Measurements from ENCODE around the gene PALM.

PALM gene

DNA sequence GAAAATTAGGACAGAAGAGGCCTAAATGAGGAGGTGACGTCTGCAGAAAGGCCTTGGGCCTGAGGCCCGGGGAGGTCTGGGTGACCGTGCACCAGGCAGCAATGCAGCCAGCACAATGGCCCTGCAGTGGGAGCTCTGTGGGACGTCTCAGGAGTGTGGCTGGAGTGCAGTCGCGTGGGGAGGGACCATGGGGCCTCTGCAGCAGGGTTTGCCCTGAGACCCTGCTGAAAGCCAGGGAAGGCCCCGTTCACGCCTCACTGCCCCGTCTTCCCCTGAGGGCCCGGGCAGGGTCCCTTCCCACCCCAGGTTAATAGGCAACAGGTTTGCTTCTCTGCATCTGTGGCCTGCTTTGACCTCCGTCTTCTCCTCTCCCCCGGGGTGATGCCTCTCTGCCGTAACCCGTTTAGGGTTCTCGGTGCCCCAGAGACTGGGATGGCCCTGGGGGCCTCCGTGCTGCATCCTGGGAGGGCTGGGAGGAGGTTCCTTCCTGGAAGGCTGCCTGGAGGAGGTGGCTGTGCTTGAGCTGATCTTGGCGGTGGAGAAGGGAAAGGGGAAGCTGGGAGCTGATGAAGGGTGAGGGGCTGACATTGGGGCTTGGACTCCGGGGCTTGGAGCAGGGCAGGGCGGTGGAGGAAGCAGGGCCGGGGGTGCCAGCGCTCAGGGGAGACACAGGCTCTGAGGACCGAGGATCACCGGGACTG lies 9.7 kb downstream of the PALM start:
- Histone ChIP-seq H3K4me3 (ENCODE audit: low read length) (no peak overlapping the region), H3K9ac (ENCODE audit: low read depth, low read length) (no peak overlapping the region), H3K36me3 (ENCODE audit: insufficient read depth, low read depth, low read length) (no peaks in the 10 kb centered on the region), H3K9me3 (ENCODE audit: insufficient read depth, low read depth, low read length) (no peaks in the 10 kb centered on the region), H3K4me1 (ENCODE audit: insufficient read depth, low read length) (no peaks in the 10 kb centered on the region; the same call in 1 of the 2 replicates), H3K27ac (ENCODE audit: low read length) (no peak overlapping the region), H3K27me3 (ENCODE audit: insufficient read depth, low read length) (no peaks in the 10 kb centered on the region)

DNA sequence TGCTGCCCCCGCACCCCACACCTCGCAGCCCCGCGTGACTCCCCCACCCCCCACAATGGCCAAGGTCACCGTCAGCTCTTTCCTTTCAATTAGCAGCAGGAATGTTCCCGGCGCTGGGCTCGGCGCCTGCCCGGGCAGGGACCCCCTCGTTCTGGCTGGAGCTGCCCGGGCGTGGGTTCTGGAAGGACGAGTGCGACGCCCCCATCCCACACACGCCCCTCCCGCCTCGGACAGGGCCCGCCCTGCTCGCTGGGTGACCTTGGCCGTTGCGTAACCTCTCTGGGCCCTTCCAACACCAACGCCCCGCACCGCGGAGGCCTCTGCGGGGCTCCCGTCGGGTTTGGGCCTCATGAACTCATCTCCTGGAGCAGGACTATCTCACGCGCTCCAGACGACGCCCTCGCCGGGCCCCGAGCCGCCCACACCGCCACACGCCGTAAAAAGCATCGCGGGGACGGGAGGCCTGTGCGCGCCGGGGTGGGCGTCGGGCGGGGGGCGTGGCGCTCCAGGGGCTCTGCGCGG lies 10.3 kb downstream of the PALM start:
- Histone ChIP-seq H3K9ac (ENCODE audit: low read depth, low read length) (no peak overlapping the region), H3K4me1 (ENCODE audit: insufficient read depth, low read length) (no peaks in the 10 kb centered on the region; the same call in 1 of the 2 replicates), H3K4me3 (ENCODE audit: low read length) (no peak overlapping the region), H3K27ac (ENCODE audit: low read length) (no peak overlapping the region), H3K27me3 (ENCODE audit: insufficient read depth, low read length) (no peaks in the 10 kb centered on the region), H3K9me3 (ENCODE audit: insufficient read depth, low read depth, low read length) (no peaks in the 10 kb centered on the region), H3K36me3 (ENCODE audit: insufficient read depth, low read depth, low read length) (no peaks in the 10 kb centered on the region)

DNA sequence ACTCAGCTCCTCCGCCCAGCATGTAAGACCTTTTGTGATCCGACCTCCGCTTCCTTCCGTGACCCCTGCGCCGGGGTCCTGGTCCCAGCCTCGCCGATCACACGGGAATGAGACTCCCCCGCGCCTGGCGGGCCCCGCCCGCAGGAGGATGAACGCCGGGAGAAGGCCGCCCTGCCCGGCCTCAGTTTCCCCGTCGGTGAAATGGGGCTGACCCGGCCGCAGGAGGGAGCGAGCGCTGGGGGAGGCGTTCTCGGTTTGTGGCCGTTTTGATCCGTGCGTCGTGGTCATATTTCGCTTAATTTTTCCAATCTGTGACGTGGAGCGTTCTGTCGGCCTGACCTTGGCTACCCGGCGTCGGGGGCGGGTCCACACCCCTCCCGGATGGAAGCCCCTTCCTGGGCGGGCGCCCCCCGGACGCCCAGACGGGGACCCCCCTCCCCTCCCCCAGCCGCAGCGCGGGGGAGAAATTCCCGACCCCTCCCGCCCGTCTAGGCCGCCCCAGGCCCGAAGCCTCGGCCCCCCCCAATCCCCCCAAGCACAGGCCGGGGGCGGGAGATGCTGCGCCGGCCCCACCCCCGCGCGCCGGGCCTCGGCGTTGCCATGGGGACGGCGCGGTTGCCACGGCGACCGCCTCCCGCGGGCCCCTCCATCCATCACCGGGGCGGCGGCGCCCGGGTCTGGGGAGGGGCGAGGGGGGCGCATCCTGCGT lies 11.1 kb downstream of the PALM start:
- H3K9me3 ChIP-seq (ENCODE audit: insufficient read depth, low read depth, low read length) = no peaks in the 10 kb centered on the region
- no peaks in the 10 kb centered on the region for H3K27me3 ChIP-seq (ENCODE audit: insufficient read depth, low read length)
- H3K4me1 ChIP-seq (ENCODE audit: insufficient read depth, low read length) = no peaks in the 10 kb centered on the region; the same call in 1 of the 2 replicates
- no peak overlapping the region for H3K27ac ChIP-seq (ENCODE audit: low read length)
- H3K36me3 ChIP-seq (ENCODE audit: insufficient read depth, low read depth, low read length) = no peaks in the 10 kb centered on the region
- no peak overlapping the region for H3K9ac ChIP-seq (ENCODE audit: low read depth, low read length)
- no peak overlapping the region for H3K4me3 ChIP-seq (ENCODE audit: low read length)

DNA sequence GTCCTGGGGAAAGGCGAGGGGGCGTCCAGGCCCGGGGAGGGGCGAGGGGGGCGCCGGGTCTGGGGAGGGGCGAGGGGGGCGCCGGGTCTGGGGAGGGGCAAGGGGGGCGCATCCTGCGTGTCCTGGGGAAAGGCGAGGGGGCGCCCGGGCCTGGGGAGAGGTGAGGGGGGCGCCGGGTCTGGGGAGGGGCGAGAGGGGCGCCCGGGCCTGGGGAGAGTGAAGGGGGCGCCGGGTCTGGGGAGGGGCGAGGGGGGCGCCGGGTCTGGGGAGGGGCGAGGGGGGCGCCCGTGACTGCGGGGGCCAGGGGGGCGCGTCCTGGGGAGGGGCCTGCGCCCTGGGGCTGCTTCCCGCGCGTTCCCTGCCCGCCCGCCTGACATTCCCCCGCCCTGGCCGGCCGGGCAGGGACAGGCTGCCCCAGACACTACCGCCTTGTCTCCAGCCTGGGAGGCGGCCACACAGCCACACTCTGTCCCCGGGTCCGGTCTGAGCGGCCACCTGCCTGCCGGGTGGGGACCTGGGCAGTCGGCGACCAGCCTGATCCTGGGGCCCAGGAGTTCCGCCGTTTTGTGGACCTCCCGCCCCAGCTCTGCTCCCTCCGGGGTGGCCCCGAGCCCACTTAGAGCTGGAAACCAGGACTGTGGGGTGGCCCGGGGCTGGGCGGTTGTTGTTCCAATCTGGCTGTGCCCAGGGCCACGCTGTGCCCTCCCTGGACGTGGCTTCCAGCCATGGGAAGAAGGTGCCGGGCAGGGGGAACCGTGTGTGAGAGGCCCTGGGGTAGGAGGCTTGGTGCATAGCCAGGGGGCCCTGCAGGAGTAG lies 11.8 kb downstream of the PALM start:
- no peak overlapping the region for H3K9ac ChIP-seq (ENCODE audit: low read depth, low read length)
- no peak overlapping the region for H3K4me3 ChIP-seq (ENCODE audit: low read length)
- H3K27ac ChIP-seq (ENCODE audit: low read length) = no peak overlapping the region
- H3K36me3 ChIP-seq (ENCODE audit: insufficient read depth, low read depth, low read length) = no peaks in the 10 kb centered on the region
- no peaks in the 10 kb centered on the region for H3K9me3 ChIP-seq (ENCODE audit: insufficient read depth, low read depth, low read length)
- H3K27me3 ChIP-seq (ENCODE audit: insufficient read depth, low read length) = no peaks in the 10 kb centered on the region
- H3K4me1 ChIP-seq (ENCODE audit: insufficient read depth, low read length) = no peaks in the 10 kb centered on the region; the same call in 1 of the 2 replicates

DNA sequence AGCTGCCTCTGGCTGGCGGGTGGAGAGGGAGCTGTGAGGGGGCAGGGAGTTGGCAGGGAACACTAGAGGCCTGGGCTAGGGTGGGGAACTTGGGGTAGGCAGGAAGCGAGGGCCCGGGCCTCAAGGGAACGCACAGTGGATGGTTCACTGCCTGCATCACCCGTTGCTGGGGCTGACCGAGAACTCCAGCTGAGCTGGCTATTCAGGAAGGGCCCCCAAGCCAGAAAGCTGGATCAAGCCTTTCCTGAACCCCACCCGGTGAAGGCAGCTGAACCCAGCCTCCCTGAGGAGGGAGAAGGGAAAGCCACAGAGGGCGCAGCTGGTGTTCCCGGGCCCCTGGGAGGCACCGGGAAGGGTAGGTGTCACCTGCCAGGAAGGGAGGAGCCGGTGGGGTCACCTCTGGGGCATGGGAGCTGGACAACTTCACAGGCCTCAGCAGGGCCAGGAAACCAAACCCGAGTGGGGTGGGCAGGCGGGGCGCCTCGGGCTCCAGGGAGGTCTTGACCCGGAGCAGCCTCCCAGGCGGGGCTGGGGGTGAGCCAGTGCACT lies 13.9 kb downstream of the PALM start:
- no peaks in the 10 kb centered on the region for H3K36me3 ChIP-seq (ENCODE audit: insufficient read depth, low read depth, low read length)
- H3K27ac ChIP-seq (ENCODE audit: low read length) = no peak overlapping the region
- no peak overlapping the region for H3K9ac ChIP-seq (ENCODE audit: low read depth, low read length)
- H3K4me1 ChIP-seq (ENCODE audit: insufficient read depth, low read length) = no peaks in the 10 kb centered on the region; the same call in 1 of the 2 replicates
- no peak overlapping the region for H3K4me3 ChIP-seq (ENCODE audit: low read length)
- no peaks in the 10 kb centered on the region for H3K27me3 ChIP-seq (ENCODE audit: insufficient read depth, low read length)
- no peaks in the 10 kb centered on the region for H3K9me3 ChIP-seq (ENCODE audit: insufficient read depth, low read depth, low read length)

DNA sequence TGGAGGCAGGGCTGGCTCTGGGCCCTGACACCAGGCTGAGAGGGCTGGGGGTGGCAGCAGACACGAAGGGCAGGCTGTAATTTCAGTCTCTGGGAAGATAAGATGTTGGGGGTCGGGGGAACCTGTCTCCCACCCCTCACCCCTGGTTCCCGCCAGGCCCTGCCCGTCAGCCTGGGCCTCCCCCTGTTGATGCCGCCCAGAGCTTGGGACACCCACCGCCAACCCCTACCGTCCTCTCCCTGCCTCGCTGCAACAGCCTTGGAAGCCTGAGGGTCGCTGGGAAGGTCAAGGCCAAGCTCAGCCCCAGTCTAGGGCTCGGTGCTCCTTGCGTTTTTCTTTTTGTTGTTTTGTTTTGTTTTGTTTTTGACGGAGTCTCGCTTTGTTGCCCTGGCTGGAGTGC lies 14.5 kb downstream of the PALM start:
- Histone ChIP-seq H3K27ac (ENCODE audit: low read length) (no peak overlapping the region), H3K4me3 (ENCODE audit: low read length) (no peak overlapping the region), H3K9me3 (ENCODE audit: insufficient read depth, low read depth, low read length) (no peaks in the 10 kb centered on the region), H3K27me3 (ENCODE audit: insufficient read depth, low read length) (no peaks in the 10 kb centered on the region), H3K4me1 (ENCODE audit: insufficient read depth, low read length) (no peaks in the 10 kb centered on the region; the same call in 1 of the 2 replicates), H3K9ac (ENCODE audit: low read depth, low read length) (no peak overlapping the region), H3K36me3 (ENCODE audit: insufficient read depth, low read depth, low read length) (no peaks in the 10 kb centered on the region)

DNA sequence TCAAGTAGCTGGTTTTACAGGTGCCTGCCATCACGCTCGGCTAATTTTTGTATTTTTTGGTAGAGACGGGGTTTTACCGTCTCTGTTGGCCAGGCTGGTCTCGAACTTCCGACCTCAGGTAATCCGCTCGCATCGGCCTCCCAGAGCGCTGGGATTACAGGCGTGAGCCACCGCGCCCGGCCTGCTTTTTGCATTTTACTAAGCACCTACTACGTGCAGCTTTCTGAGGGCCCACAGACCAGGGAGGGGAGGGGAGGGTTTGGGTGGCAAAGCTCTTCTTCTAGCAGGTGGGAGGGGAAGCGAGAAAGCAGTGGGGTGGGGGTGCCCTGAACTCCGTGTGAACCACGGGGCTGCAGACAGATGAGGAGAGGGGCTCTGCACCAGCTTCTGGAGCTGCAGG lies 15.0 kb downstream of the PALM start:
- Histone ChIP-seq H3K36me3 (ENCODE audit: insufficient read depth, low read depth, low read length) (no peaks in the 10 kb centered on the region), H3K27ac (ENCODE audit: low read length) (no peak overlapping the region), H3K9ac (ENCODE audit: low read depth, low read length) (no peak overlapping the region), H3K27me3 (ENCODE audit: insufficient read depth, low read length) (no peaks in the 10 kb centered on the region), H3K4me1 (ENCODE audit: insufficient read depth, low read length) (no peaks in the 10 kb centered on the region), H3K9me3 (ENCODE audit: insufficient read depth, low read depth, low read length) (no peaks in the 10 kb centered on the region), H3K4me3 (ENCODE audit: low read length) (no peak overlapping the region)

DNA sequence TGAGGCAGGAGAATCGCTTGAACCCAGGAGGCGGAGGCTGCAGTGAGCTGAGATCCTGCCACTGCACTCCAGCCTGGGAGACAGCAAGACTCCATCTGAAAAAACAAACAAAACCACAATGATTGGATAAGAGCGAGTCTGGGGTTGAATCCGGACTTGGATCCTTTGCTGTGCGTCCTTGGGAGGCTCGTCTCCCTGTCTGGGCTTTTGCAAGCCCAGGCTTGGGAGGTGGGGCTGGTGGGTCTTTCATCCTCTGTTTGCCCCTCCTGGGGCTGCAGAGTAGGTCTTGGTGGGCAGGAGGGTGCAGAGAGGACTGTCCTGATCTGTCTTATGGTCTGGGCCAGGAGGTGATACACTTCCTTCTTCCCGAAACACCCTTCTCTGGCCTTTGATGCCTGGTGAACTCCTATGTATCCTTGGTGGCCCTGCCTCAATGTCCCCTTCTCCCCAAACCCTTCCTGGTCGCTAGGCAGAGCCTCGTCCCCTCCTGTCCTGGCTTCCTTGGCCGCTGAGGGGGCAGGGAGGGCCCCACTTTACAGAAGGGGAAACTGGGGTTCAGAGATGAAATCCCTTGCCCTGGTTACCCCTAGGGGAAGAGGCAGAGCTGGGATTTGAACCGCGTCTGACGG lies 16.8 kb downstream of the PALM start:
- H3K9ac ChIP-seq (ENCODE audit: low read depth, low read length) = no peak overlapping the region
- H3K27me3 ChIP-seq (ENCODE audit: insufficient read depth, low read length) = no peaks in the 10 kb centered on the region
- H3K9me3 ChIP-seq (ENCODE audit: insufficient read depth, low read depth, low read length) = no peaks in the 10 kb centered on the region
- H3K27ac ChIP-seq (ENCODE audit: low read length) = no peak overlapping the region
- no peaks in the 10 kb centered on the region for H3K4me1 ChIP-seq (ENCODE audit: insufficient read depth, low read length)
- no peaks in the 10 kb centered on the region for H3K36me3 ChIP-seq (ENCODE audit: insufficient read depth, low read depth, low read length)
- no peak overlapping the region for H3K4me3 ChIP-seq (ENCODE audit: low read length)

DNA sequence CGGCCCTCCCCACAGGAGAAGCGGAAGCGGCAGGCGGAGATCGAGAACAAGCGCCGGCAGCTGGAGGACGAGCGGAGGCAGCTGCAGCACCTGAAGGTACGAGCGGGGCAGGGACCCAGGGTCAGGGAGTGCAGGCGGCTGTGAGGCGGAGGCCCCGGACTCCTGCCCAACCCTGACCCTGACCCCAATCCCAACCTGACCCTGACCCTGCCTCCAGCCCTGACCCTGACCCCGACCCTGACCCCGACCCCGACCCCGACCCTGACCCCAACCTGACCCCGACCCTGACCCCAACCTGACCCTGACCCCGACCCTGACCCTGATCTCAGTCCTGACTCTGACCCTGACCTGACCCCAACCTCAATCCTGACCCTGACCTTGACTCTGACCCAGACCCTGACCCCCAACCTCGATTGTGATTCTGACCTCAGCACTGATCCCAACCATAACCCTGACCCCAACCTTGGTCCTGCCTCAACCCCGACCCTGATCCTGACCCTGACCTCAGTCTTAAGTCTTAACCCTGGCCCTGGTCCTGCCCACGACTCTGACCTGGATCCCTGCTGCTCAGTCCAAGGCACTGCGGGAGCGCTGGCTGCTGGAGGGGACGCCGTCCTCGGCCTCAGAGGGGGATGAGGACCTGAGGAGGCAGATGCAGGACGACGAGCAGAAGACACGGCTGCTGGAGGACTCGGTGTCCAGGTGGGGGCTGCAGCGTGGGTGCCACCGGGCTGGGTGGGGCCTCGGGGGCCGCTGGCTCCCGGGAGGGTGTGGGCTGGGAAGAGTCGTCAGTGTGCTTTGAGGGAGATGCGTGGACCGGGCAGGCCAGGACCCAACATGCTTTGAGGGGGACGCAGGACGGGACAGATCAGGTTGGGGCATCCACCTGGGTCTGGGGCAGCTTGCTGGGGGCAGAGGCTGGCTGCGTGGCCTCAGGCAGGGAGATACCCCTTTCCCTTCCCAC lies 18.5 kb downstream of the PALM start:
- Histone ChIP-seq H3K9me3 (ENCODE audit: insufficient read depth, low read depth, low read length) (no peaks in the 10 kb centered on the region), H3K27ac (ENCODE audit: low read length) (no peak overlapping the region), H3K4me1 (ENCODE audit: insufficient read depth, low read length) (no peaks in the 10 kb centered on the region), H3K4me3 (ENCODE audit: low read length) (no peak overlapping the region), H3K9ac (ENCODE audit: low read depth, low read length) (no peak overlapping the region), H3K36me3 (ENCODE audit: insufficient read depth, low read depth, low read length) (no peaks in the 10 kb centered on the region), H3K27me3 (ENCODE audit: insufficient read depth, low read length) (no peaks in the 10 kb centered on the region)

DNA sequence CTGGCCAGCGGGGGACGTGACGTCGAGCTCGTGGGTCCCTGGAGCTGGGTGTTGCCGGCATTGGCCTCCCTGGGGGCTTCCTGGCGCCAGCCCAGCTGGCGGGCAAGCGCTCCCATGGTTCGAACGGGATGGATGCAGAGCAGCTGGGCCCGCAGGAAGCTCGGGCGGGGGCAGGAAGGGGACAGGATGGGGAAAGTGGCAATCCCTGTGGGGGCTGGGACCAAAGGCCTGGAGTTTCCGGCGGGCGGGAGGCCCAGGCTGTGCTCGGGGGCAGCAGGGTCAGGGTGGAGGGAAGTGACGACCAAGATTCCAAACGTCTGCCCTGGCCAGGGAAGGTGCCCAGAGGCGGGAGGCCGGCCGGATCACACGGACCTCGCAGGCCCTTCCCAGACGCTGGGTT lies 19.3 kb downstream of the PALM start:
- H3K4me1 ChIP-seq (ENCODE audit: insufficient read depth, low read length) = no peaks in the 10 kb centered on the region
- no peaks in the 10 kb centered on the region for H3K27me3 ChIP-seq (ENCODE audit: insufficient read depth, low read length)
- H3K9me3 ChIP-seq (ENCODE audit: insufficient read depth, low read depth, low read length) = no peaks in the 10 kb centered on the region
- no peak overlapping the region for H3K27ac ChIP-seq (ENCODE audit: low read length)
- H3K9ac ChIP-seq (ENCODE audit: low read depth, low read length) = no peak overlapping the region
- no peaks in the 10 kb centered on the region for H3K36me3 ChIP-seq (ENCODE audit: insufficient read depth, low read depth, low read length)
- H3K4me3 ChIP-seq (ENCODE audit: low read length) = no peak overlapping the region

Data from iPS-20b (cell line).